K562 (cell line): ENCODE data around the gene ELK1. TPM values are rescaled to one million over a fixed set of nuclear protein-coding genes. Genes with fewer than 3 reads are reported as not detected.

Source experiments
- ATAC-seq: fragments of 200-7000 bp; cut with Tn5 transposase; 3 replicates; pipeline ENCODE4 v1.9.1; 2020; ENCODE audit warnings: moderate library complexity
- BruUV-seq: library from RNA; stranded (reverse); fragments of 400-500 nt; replicated peaks from 2 replicates; lab custom pipeline; 2021; lab: Mats Ljungman, UMichigan
- CTCF ChIA-PET: fragments of 300-600 bp; formaldehyde crosslinking; extraction: SDS; loops from one replicate; lab custom pipeline; 2021; ENCODE audit warnings: low intra/inter-chr PET ratio; lab: Yijun Ruan, JAX
- POLR2A ChIA-PET: fragments of 300-600, 350-650 bp; sonication (Branson Sonifier 250); formaldehyde crosslinking; extraction: SDS; loops from one replicate; lab custom pipeline; 2021; ENCODE audit warnings: antibody characterized with exemption, inconsistent platforms; lab: Yijun Ruan, JAX
- DNase-seq, 4 experiments: peaks; one replicate each; pipeline versions ENCODE4 v3.0.0 to v3.0.0-alpha.2; 2011 to 2018; ENCODE audit warnings: low spot score in 3 of 4, mixed read lengths in 3 of 4; ENCODE audit errors: extremely low read depth in 1 of 4
- FAIRE-seq: peaks from 2 replicates; lab custom pipeline; 2011; peaks lifted over from hg19 to GRCh38; lab: Jason Lieb, UNC
- H2AFZ ChIP-seq: 2 replicates; pipeline ENCODE4 v1.6.0; 2011; ENCODE audit warnings: low read depth, low read length, control low read depth, inconsistent platforms
- H3K27ac ChIP-seq: fragments of 200-600 bp; 3 replicates; pipeline ENCODE4 v1.8.0; 2011; ENCODE audit warnings: low read depth, mild to moderate bottlenecking, control low read depth, inconsistent platforms, low read length, moderate library complexity, mixed read lengths; ENCODE audit errors: extremely low read depth
- H3K27me3 ChIP-seq, 2 experiments: fragments of 300-600 bp in 1 of 2; 2 replicates in 1 of 2; 3 replicates in 1 of 2; pipeline versions ENCODE4 v1.6.0 to v1.8.0; 2011; ENCODE audit warnings: inconsistent platforms in 2 of 2, low read length in 2 of 2, mild to moderate bottlenecking in 1 of 2, mixed read lengths in 1 of 2, moderate library complexity in 1 of 2; ENCODE audit not compliant: control insufficient read depth in 2 of 2, insufficient read depth in 2 of 2
- H3K36me3 ChIP-seq: fragments of 300-600 bp; 3 replicates; pipeline ENCODE4 v1.8.0; 2011; ENCODE audit warnings: mild to moderate bottlenecking, low read length, inconsistent platforms; ENCODE audit not compliant: control insufficient read depth, insufficient read depth
- H3K4me1 ChIP-seq, 2 experiments: fragments of 200-600 bp in 1 of 2; replicated peaks in 1 of 2; 2 replicates in 1 of 2; 3 replicates in 1 of 2; pipeline versions ENCODE4 v1.5.1 to v1.8.0; 2011; ENCODE audit warnings: inconsistent platforms in 2 of 2, low read length in 2 of 2, mild to moderate bottlenecking in 1 of 2, mixed read lengths in 1 of 2, moderate library complexity in 1 of 2; ENCODE audit not compliant: control insufficient read depth in 2 of 2, insufficient read depth in 2 of 2
- H3K4me2 ChIP-seq: 2 replicates; pipeline ENCODE4 v1.6.1; 2011; ENCODE audit warnings: low read length, control low read depth, inconsistent platforms, mixed read lengths; ENCODE audit not compliant: insufficient read depth
- H3K4me3 ChIP-seq: fragments of 200-600 bp; sonication (generic), shearing (Covaris generic); 2 replicates; pipeline ENCODE4 v1.5.1; 2016; ENCODE audit warnings: control low read depth, inconsistent platforms
- H3K79me2 ChIP-seq: fragments of 200-600 bp; 3 replicates; pipeline ENCODE4 v1.8.0; 2011; ENCODE audit warnings: low read length, inconsistent platforms; ENCODE audit not compliant: control insufficient read depth, insufficient read depth
- H3K9ac ChIP-seq, 2 experiments: 2 replicates each; pipeline versions ENCODE4 v1.6.0 to v1.6.1; 2011; ENCODE audit warnings: low read depth in 2 of 2, low read length in 2 of 2, control low read depth in 1 of 2, inconsistent platforms in 1 of 2, mild to moderate bottlenecking in 1 of 2, mixed read lengths in 1 of 2; ENCODE audit not compliant: insufficient read depth in 1 of 2
- H3K9me1 ChIP-seq: one replicate; pipeline ENCODE4 v1.6.0; 2011; ENCODE audit warnings: inconsistent platforms, mild to moderate bottlenecking, low read length, moderate library complexity; ENCODE audit not compliant: control insufficient read depth, insufficient read depth
- H3K9me3 ChIP-seq: replicated peaks from 2 replicates; pipeline ENCODE4 v1.5.1; 2011; ENCODE audit warnings: low read depth, low read length, inconsistent platforms; ENCODE audit not compliant: control insufficient read depth, insufficient read depth
- H4K20me1 ChIP-seq: replicated peaks from 2 replicates; pipeline ENCODE4 v1.6.1; 2011; ENCODE audit warnings: low read length, inconsistent platforms, mixed read lengths; ENCODE audit not compliant: control insufficient read depth, insufficient read depth
- CC2D1A ChIP-seq: fragments of 450-650 bp; IDR thresholded peaks from 2 replicates; pipeline ENCODE4 v1.6.1; 2017; ENCODE audit warnings: mild to moderate bottlenecking
- CCNT2 ChIP-seq: IDR thresholded peaks from 2 replicates; pipeline ENCODE4 v1.6.1; 2011; ENCODE audit warnings: borderline replicate concordance, low read depth, mild to moderate bottlenecking, moderate library complexity, mixed read lengths, low read length; ENCODE audit not compliant: insufficient read length; ENCODE audit errors: extremely low read depth
- CEBPG ChIP-seq, 3 experiments: fragments of 200-800 bp in 1 of 3; sonication (Bioruptor generic) in 1 of 3; sonication (generic) in 1 of 3; formaldehyde crosslinking in 1 of 3; IDR thresholded peaks in 2 of 3; conservative IDR thresholded peaks in 1 of 3; 2 replicates each; pipeline versions ENCODE4 v1.6.1 to v1.8.0; 2016 to 2022; ENCODE audit warnings: missing compliant biosample characterization in 2 of 3, missing genetic modification characterization in 2 of 3, mild to moderate bottlenecking in 1 of 3, missing genetic modification reagents in 1 of 3
- COPS2 ChIP-seq: fragments of 450-650 bp; conservative IDR thresholded peaks from 2 replicates; pipeline ENCODE4 v1.6.1; 2016; ENCODE audit warnings: mild to moderate bottlenecking, moderate library complexity
- HDGF ChIP-seq: fragments of 450-650 bp; IDR thresholded peaks from 2 replicates; pipeline ENCODE4 v1.6.1; 2016
- HSF4 ChIP-seq: fragments of 250-450 bp; sonication (Bioruptor Pico); IDR thresholded peaks from 2 replicates; pipeline ENCODE4 v2.1.2; 2022; ENCODE audit warnings: mild to moderate bottlenecking, moderate library complexity, borderline replicate concordance
- ILF3 ChIP-seq: fragments of 450-650 bp; IDR thresholded peaks from 2 replicates; pipeline ENCODE4 v1.6.1; 2018; ENCODE audit warnings: antibody characterized with exemption, mild to moderate bottlenecking, moderate library complexity, borderline replicate concordance
- MTF1 ChIP-seq: fragments of 250-450 bp; sonication (Bioruptor Pico); IDR thresholded peaks from 2 replicates; pipeline ENCODE4 v1.9.0; 2021; ENCODE audit warnings: moderate library complexity, mild to moderate bottlenecking, inconsistent platforms, borderline replicate concordance
- POLR2G ChIP-seq: fragments of 200-400 bp; formaldehyde crosslinking; IDR thresholded peaks from 2 replicates; pipeline ENCODE4 v1.6.1; 2017; ENCODE audit warnings: low read depth, mild to moderate bottlenecking, antibody characterized with exemption, low read length, moderate library complexity
- PRMT5 ChIP-seq: sonication (generic); formaldehyde crosslinking; IDR thresholded peaks from 2 replicates; pipeline ENCODE4 v1.5.0; 2020; ENCODE audit warnings: missing genetic modification reagents
- ZNF175 ChIP-seq: fragments of 200-800 bp; sonication (Bioruptor generic); IDR thresholded peaks from 2 replicates; pipeline ENCODE4 v1.6.1; 2016; ENCODE audit warnings: low read depth, mild to moderate bottlenecking, missing genetic modification characterization, missing compliant biosample characterization
- ZNF23 ChIP-seq: fragments of 250-450 bp; sonication (Bioruptor Pico); IDR thresholded peaks from 2 replicates; pipeline ENCODE4 v1.4.0; 2020; ENCODE audit warnings: mild to moderate bottlenecking
- ZNF778 ChIP-seq: fragments of 450-650 bp; formaldehyde crosslinking; IDR thresholded peaks from 2 replicates; pipeline ENCODE4 v1.4.0; 2020; ENCODE audit warnings: mild to moderate bottlenecking, moderate library complexity
- WGBS: fragments of 100-300 bp; shearing (Covaris generic); methylation state at CpG from one replicate; pipeline ENCODE4 v1.1.6; 2016; ENCODE audit warnings: low coverage, mixed read lengths; ENCODE audit not compliant: insufficient coverage; ENCODE audit errors: missing lambda C conversion rate; 5-methylcytosine and 5-hydroxymethylcytosine counted together
- in situ Hi-C: fragments of 300-500 bp; cut with MboI; formaldehyde crosslinking; loops from 4 replicates; pipeline ENCODE4 v1.15.0; 2018; ENCODE audit warnings: inconsistent platforms, mixed read lengths
- intact Hi-C: fragments of 100-400 bp; cut with micrococcal nuclease; formaldehyde crosslinking; loops from 2 replicates; pipeline ENCODE4 v1.14.2; 2022
- polyA plus RNA-seq, 8 experiments: library from polyadenylated mRNA; depleted of rRNA in 4 of 8; stranded (reverse) in 5 of 8; unstranded in 3 of 8; fragments of >200 nt; fragmentation: Nextera tagmentation in 2 of 8; fragmentation: Illumina TruSeq in 1 of 8; extraction: Ambion mirVana in 2 of 8; extraction: Trizol in 1 of 8; gene quantifications; 2 replicates each; pipeline versions ENCODE4 v1.2.1 to v1.2.3, GENCODE V29; 2011 to 2014; ENCODE audit warnings: inconsistent platforms in 1 of 8, missing spikeins in 1 of 8
- total RNA-seq, 7 experiments: library from RNA; depleted of rRNA in 6 of 7; stranded (reverse); fragments of >200 nt in 6 of 7; fragmentation: Illumina TruSeq in 2 of 7; extraction: Trizol in 2 of 7; gene quantifications; 2 replicates each; pipeline versions ENCODE4 v1.2.1 to v1.2.3, GENCODE V29; 2011 to 2021; ENCODE audit warnings: low replicate concordance in 1 of 7
- TF ChIP-seq, protein P1 (sequence below): fragments of 450-650 bp; IDR thresholded peaks from one replicate; pipeline ENCODE4 v1.6.1; 2018; ENCODE audit warnings: mild to moderate bottlenecking, moderate library complexity; ENCODE audit not compliant: partially characterized antibody

Gene ELK1
- total and polyA plus RNA-seq, 9 of the 15 experiments (the other 6 are each of a cell fraction or from before 2014, with no cell fraction given), result 4.4 to 74.9 (median 26.5) TPM

GRCh38 chrX:47646636-47647035 lies 3.7 kb downstream of the ELK1 start:
- intact Hi-C loops (loop anchor here (5.0 kb wide), 1 partner anchor 84 kb away; the partner anchor contains the start of gene ARAF), in situ Hi-C loops (no loop called here)
- H3K79me2 ChIP-seq, result peaks cover 62% of the 10 kb centered on the region
- FAIRE-seq, result no peak
- peaks cover 66% of the 10 kb centered on the region; the same call in 2 of the 3 replicates for H3K36me3 ChIP-seq
- H4K20me1 ChIP-seq, result no peaks in the 10 kb centered on the region
- POLR2A ChIA-PET, result no interaction called here
- peaks cover 5% of the 10 kb centered on the region for H3K9me1 ChIP-seq
- no peaks in the 10 kb centered on the region for H3K9me3 ChIP-seq
- no peak overlapping the region for H3K27ac ChIP-seq
- no peak overlapping the region for H2AFZ ChIP-seq
- no peak overlapping the region for H3K4me2 ChIP-seq
- CTCF ChIA-PET, result no interaction called here
- WGBS, result 88% methylated on average over 6 of the region's 6 CpGs
- no peak overlapping the region for H3K4me3 ChIP-seq
- TF ChIP-seq, protein P1, sequence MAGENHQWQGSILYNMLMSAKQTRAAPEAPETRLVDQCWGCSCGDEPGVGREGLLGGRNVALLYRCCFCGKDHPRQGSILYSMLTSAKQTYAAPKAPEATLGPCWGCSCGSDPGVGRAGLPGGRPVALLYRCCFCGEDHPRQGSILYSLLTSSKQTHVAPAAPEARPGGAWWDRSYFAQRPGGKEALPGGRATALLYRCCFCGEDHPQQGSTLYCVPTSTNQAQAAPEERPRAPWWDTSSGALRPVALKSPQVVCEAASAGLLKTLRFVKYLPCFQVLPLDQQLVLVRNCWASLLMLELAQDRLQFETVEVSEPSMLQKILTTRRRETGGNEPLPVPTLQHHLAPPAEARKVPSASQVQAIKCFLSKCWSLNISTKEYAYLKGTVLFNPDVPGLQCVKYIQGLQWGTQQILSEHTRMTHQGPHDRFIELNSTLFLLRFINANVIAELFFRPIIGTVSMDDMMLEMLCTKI, result no peak
- no peak for TF ChIP-seq HDGF
- TF ChIP-seq ZNF778 (CRISPR knock-in tag), result no peak
- no peak for TF ChIP-seq CEBPG (CRISPR knock-in tag; IDR thresholded peaks at IDR 0.05)
- TF ChIP-seq CEBPG (tag; conservative IDR thresholded peaks at IDR 0.05 in 1 of 2, IDR thresholded peaks at IDR 0.05 in 1 of 2), result no peak
- no peak for TF ChIP-seq PRMT5 (CRISPR knock-in tag)
- TF ChIP-seq ZNF23 (CRISPR knock-in tag), result no peak
- no peak for TF ChIP-seq POLR2G
- TF ChIP-seq HSF4 (CRISPR knock-in tag), result no peak
- no peak for TF ChIP-seq COPS2
- no peak for TF ChIP-seq MTF1
- TF ChIP-seq CC2D1A, result no peak
- TF ChIP-seq CCNT2, result no peak
- TF ChIP-seq ZNF175 (CRISPR knock-in tag), result no peak
- no peak for TF ChIP-seq ILF3
- DNase-seq, result no peak
- ATAC-seq, result no peak
- H3K9ac ChIP-seq, result peak overlapping the region in 1 of 2 experiments; percentile 8; a peak in 1 of 4 replicates
- BruUV-seq, result TSS peak; percentile 9
- H3K27me3 ChIP-seq, result no peaks in the 10 kb centered on the region
- peaks cover 18 to 27% of the 10 kb centered on the region in 2 experiments; a peak in 4 of 5 replicates for H3K4me1 ChIP-seq
